Mesenchymal stem cell (in vitro differentiated cells and primary cell): ENCODE data around the gene SH3TC1.

Source experiments
- DNase-seq: peaks from one replicate; pipeline ENCODE4 v3.0.0-alpha.2; 2013
- H2AFZ ChIP-seq: one replicate; pipeline ENCODE4 v1.6.1; 2013; ENCODE audit warnings: low read depth, mild to moderate bottlenecking, control low read depth, inconsistent platforms, low read length, moderate library complexity
- H2AK5ac ChIP-seq: 2 replicates; pipeline ENCODE4 v1.6.1; 2013; ENCODE audit warnings: low read length, moderate library complexity, mild to moderate bottlenecking, inconsistent platforms; ENCODE audit not compliant: severe bottlenecking
- H2BK120ac ChIP-seq: one replicate; pipeline ENCODE4 v1.6.1; 2013; ENCODE audit warnings: low read depth, mild to moderate bottlenecking, inconsistent platforms, low read length, moderate library complexity
- H2BK12ac ChIP-seq, 2 experiments: one replicate each; pipeline ENCODE4 v1.6.1; 2013; ENCODE audit warnings: inconsistent platforms in 2 of 2, low read length in 2 of 2, mild to moderate bottlenecking in 2 of 2, moderate library complexity in 2 of 2, control low read depth in 1 of 2
- H2BK15ac ChIP-seq: one replicate; pipeline ENCODE4 v1.6.1; 2013; ENCODE audit warnings: mild to moderate bottlenecking, low read depth, inconsistent platforms; ENCODE audit not compliant: poor library complexity, severe bottlenecking
- H2BK5ac ChIP-seq: 2 replicates; pipeline ENCODE4 v1.6.1; 2013; ENCODE audit warnings: low read depth, mild to moderate bottlenecking, low read length, control low read depth, inconsistent platforms; ENCODE audit not compliant: poor library complexity, severe bottlenecking
- H3K14ac ChIP-seq, 2 experiments: one replicate each; pipeline ENCODE4 v1.6.1; 2013; ENCODE audit warnings: inconsistent platforms in 2 of 2, low read length in 2 of 2, control low read depth in 1 of 2, mild to moderate bottlenecking in 1 of 2, moderate library complexity in 1 of 2
- H3K18ac ChIP-seq, 2 experiments: one replicate each; pipeline ENCODE4 v1.6.1; 2013; ENCODE audit warnings: inconsistent platforms in 2 of 2, low read length in 2 of 2, control low read depth in 1 of 2, low read depth in 1 of 2, mild to moderate bottlenecking in 1 of 2
- H3K23ac ChIP-seq, 2 experiments: one replicate each; pipeline ENCODE4 v1.6.1; 2013; ENCODE audit warnings: inconsistent platforms in 2 of 2, low read length in 2 of 2, mild to moderate bottlenecking in 2 of 2, moderate library complexity in 2 of 2, control low read depth in 1 of 2
- H3K27ac ChIP-seq: 2 replicates; pipeline ENCODE4 v1.5.1; 2013; ENCODE audit warnings: mild to moderate bottlenecking, moderate library complexity, low read length, control low read depth, inconsistent platforms; ENCODE audit not compliant: poor library complexity, severe bottlenecking
- H3K27me3 ChIP-seq, 2 experiments: 2 replicates each; pipeline versions ENCODE4 v1.6.1 to v1.7.0; 2013; ENCODE audit warnings: low read length in 2 of 2, mild to moderate bottlenecking in 2 of 2, moderate library complexity in 2 of 2, control low read depth in 1 of 2, inconsistent platforms in 1 of 2; ENCODE audit not compliant: control insufficient read depth in 1 of 2, insufficient read depth in 1 of 2
- H3K36me3 ChIP-seq, 2 experiments: 2 replicates each; pipeline versions ENCODE4 v1.6.1 to v1.7.0; 2013; ENCODE audit warnings: low read length in 2 of 2, control low read depth in 1 of 2, inconsistent platforms in 1 of 2, low read depth in 1 of 2, mild to moderate bottlenecking in 1 of 2; ENCODE audit not compliant: insufficient read depth in 2 of 2, control insufficient read depth in 1 of 2
- H3K4ac ChIP-seq, 2 experiments: one replicate each; pipeline ENCODE4 v1.6.1; 2013; ENCODE audit warnings: inconsistent platforms in 2 of 2, low read length in 2 of 2, mild to moderate bottlenecking in 2 of 2, moderate library complexity in 2 of 2, control low read depth in 1 of 2, low read depth in 1 of 2
- H3K4me1 ChIP-seq: 2 replicates; pipeline ENCODE4 v1.6.1; 2013; ENCODE audit warnings: low read depth, low read length, control low read depth; ENCODE audit not compliant: control insufficient read depth, insufficient read depth
- H3K4me2 ChIP-seq: 2 replicates; pipeline ENCODE4 v1.6.1; 2013; ENCODE audit warnings: low read length, mild to moderate bottlenecking, inconsistent platforms; ENCODE audit not compliant: poor library complexity, severe bottlenecking
- H3K4me3 ChIP-seq, 2 experiments: 2 replicates each; pipeline versions ENCODE4 v1.5.1 to v1.7.0; 2013; ENCODE audit warnings: low read length in 2 of 2, mild to moderate bottlenecking in 2 of 2, control low read depth in 1 of 2, low read depth in 1 of 2; ENCODE audit not compliant: insufficient read depth in 1 of 2
- H3K79me1 ChIP-seq: replicated peaks from 2 replicates; pipeline ENCODE4 v1.6.1; 2013; ENCODE audit warnings: mild to moderate bottlenecking, control low read depth, low read length, inconsistent platforms; ENCODE audit not compliant: poor library complexity, severe bottlenecking
- H3K9ac ChIP-seq: 2 replicates; pipeline ENCODE4 v1.7.0; 2013; ENCODE audit warnings: mild to moderate bottlenecking, low read length, moderate library complexity
- H3K9me3 ChIP-seq: 2 replicates; pipeline ENCODE4 v1.7.0; 2013; ENCODE audit warnings: mild to moderate bottlenecking, low read length; ENCODE audit not compliant: control insufficient read depth
- H4K8ac ChIP-seq: one replicate; pipeline ENCODE4 v1.6.1; 2013; ENCODE audit warnings: inconsistent platforms, mild to moderate bottlenecking, low read length, moderate library complexity
- H4K91ac ChIP-seq: one replicate; pipeline ENCODE4 v1.6.1; 2013; ENCODE audit warnings: mild to moderate bottlenecking, low read length, inconsistent platforms
- WGBS: methylation state at CpG from one replicate; pipeline ENCODE4 v1.1.7; 2013; ENCODE audit warnings: mixed read lengths; 5-methylcytosine and 5-hydroxymethylcytosine counted together

SH3TC1 gene

GRCh38 chr4:8168232-8168631 is 30.9 kb upstream of the SH3TC1 start:
- no peak for DNase-seq
- Histone ChIP-seq H3K4me2 (no peak overlapping the region), H3K27me3 (peaks cover 72 to 79% of the 10 kb centered on the region in 2 experiments), H2BK15ac (no peak overlapping the region), H3K23ac (no peak overlapping the region), H3K27ac (no peak overlapping the region), H3K18ac (no peak overlapping the region), H4K8ac (no peak overlapping the region), H3K4me1 (no peaks in the 10 kb centered on the region), H3K9me3 (peaks cover 11% of the 10 kb centered on the region), H3K4me3 (no peak overlapping the region), H4K91ac (no peak overlapping the region), H3K36me3 (no peaks in the 10 kb centered on the region), H3K79me1 (no peaks in the 10 kb centered on the region), H2AFZ (no peak overlapping the region), H2BK12ac (no peak overlapping the region), H2BK120ac (no peak overlapping the region), H3K14ac (no peak overlapping the region), H2AK5ac (no peak overlapping the region), H3K9ac (no peak overlapping the region), H2BK5ac (no peak overlapping the region), H3K4ac (no peak overlapping the region)
- 100% methylated on average over 1 of the region's 1 CpG for WGBS

- Histone ChIP-seq H4K8ac (no peak overlapping the region), H3K27me3 (peaks cover 69 to 78% of the 10 kb centered on the region in 2 experiments), H3K4me2 (no peak overlapping the region), H2AK5ac (no peak overlapping the region), H3K4me1 (no peaks in the 10 kb centered on the region), H3K4me3 (no peak overlapping the region), H2BK120ac (no peak overlapping the region), H3K4ac (no peak overlapping the region), H3K79me1 (no peaks in the 10 kb centered on the region), H2BK12ac (no peak overlapping the region), H3K9ac (no peak overlapping the region), H3K23ac (no peak overlapping the region), H3K14ac (no peak overlapping the region), H3K36me3 (no peaks in the 10 kb centered on the region), H3K9me3 (peaks cover 11% of the 10 kb centered on the region), H3K27ac (no peak overlapping the region), H2AFZ (no peak overlapping the region), H4K91ac (no peak overlapping the region), H2BK15ac (no peak overlapping the region), H2BK5ac (no peak overlapping the region), H3K18ac (no peak overlapping the region)
- DNase-seq, result no peak
- 80% methylated on average over 5 of the region's 5 CpGs for WGBS
These were observed 30.1 kb upstream of the SH3TC1 start for GRCh38 chr4:8168832-8169598.

- Histone ChIP-seq H3K4me2 (no peak overlapping the region), H4K8ac (no peak overlapping the region), H2BK5ac (no peak overlapping the region), H3K27ac (no peak overlapping the region), H3K36me3 (no peaks in the 10 kb centered on the region), H4K91ac (no peak overlapping the region), H3K23ac (no peak overlapping the region), H3K27me3 (peaks cover 64 to 73% of the 10 kb centered on the region in 2 experiments), H2AFZ (no peak overlapping the region), H3K14ac (no peak overlapping the region), H3K79me1 (no peaks in the 10 kb centered on the region), H3K18ac (no peak overlapping the region), H3K9ac (no peak overlapping the region), H3K4ac (no peak overlapping the region), H3K4me1 (no peaks in the 10 kb centered on the region), H2BK15ac (no peak overlapping the region), H3K4me3 (no peak overlapping the region), H2BK120ac (no peak overlapping the region), H2BK12ac (no peak overlapping the region), H3K9me3 (peaks cover 11% of the 10 kb centered on the region), H2AK5ac (no peak overlapping the region)
- 72% methylated on average over 3 of the region's 3 CpGs for WGBS
- no peak for DNase-seq
These were observed 29.3 kb upstream of the SH3TC1 start for GRCh38 chr4:8169763-8170162.

GRCh38 chr4:8170341-8170740 is 28.7 kb upstream of the SH3TC1 start:
- H3K4me3 ChIP-seq, result no peak overlapping the region
- peaks cover 11% of the 10 kb centered on the region for H3K9me3 ChIP-seq
- no peak overlapping the region for H3K23ac ChIP-seq
- H2AK5ac ChIP-seq, result no peak overlapping the region
- no peak overlapping the region for H3K27ac ChIP-seq
- H3K27me3 ChIP-seq, result peaks cover 64 to 72% of the 10 kb centered on the region in 2 experiments
- H3K14ac ChIP-seq, result no peak overlapping the region
- H2BK120ac ChIP-seq, result no peak overlapping the region
- H2BK12ac ChIP-seq, result no peak overlapping the region
- 97% methylated on average over 11 of the region's 11 CpGs for WGBS
- H3K79me1 ChIP-seq, result no peaks in the 10 kb centered on the region
- no peaks in the 10 kb centered on the region for H3K4me1 ChIP-seq
- H2BK5ac ChIP-seq, result no peak overlapping the region
- no peak overlapping the region for H3K18ac ChIP-seq
- H2AFZ ChIP-seq, result no peak overlapping the region
- no peak overlapping the region for H3K4ac ChIP-seq
- no peak overlapping the region for H2BK15ac ChIP-seq
- H3K9ac ChIP-seq, result no peak overlapping the region
- no peak overlapping the region for H4K91ac ChIP-seq
- no peak overlapping the region for H4K8ac ChIP-seq
- H3K36me3 ChIP-seq, result no peaks in the 10 kb centered on the region
- no peak for DNase-seq
- H3K4me2 ChIP-seq, result no peak overlapping the region
